D721Med (cell line): ENCODE measurements around the gene RSAD2.
"Not testable (repeated sequence)": the region's sequence is repeated elsewhere in the genome, so short reads cannot be mapped to it uniquely, and the experiment has no call there.

Experiments used
- DNase-seq: peaks from one replicate; pipeline ENCODE4 v3.0.0; 2011; ENCODE audit warnings: low spot score; ENCODE audit not compliant: insufficient read length
- FAIRE-seq: peaks from 2 replicates; lab custom pipeline; 2011; peaks lifted over from hg19 to GRCh38; lab: Jason Lieb, UNC
- CTCF ChIP-seq: IDR thresholded peaks from 2 replicates; pipeline ENCODE4 v1.5.1; 2012; ENCODE audit warnings: mild to moderate bottlenecking, control low read depth; ENCODE audit not compliant: insufficient read depth; ENCODE audit errors: missing control alignments

The RSAD2 gene

GRCh38 chr2:6852195-6852594 is 25.4 kb upstream of the RSAD2 start:
- DNase-seq, result no peak
- no peak for FAIRE-seq
- no peak for TF ChIP-seq CTCF

GRCh38 chr2:6854416-6854815 is 23.2 kb upstream of the RSAD2 start:
- DNase-seq, result no peak
- FAIRE-seq, result no peak
- no peak for TF ChIP-seq CTCF

DNA sequence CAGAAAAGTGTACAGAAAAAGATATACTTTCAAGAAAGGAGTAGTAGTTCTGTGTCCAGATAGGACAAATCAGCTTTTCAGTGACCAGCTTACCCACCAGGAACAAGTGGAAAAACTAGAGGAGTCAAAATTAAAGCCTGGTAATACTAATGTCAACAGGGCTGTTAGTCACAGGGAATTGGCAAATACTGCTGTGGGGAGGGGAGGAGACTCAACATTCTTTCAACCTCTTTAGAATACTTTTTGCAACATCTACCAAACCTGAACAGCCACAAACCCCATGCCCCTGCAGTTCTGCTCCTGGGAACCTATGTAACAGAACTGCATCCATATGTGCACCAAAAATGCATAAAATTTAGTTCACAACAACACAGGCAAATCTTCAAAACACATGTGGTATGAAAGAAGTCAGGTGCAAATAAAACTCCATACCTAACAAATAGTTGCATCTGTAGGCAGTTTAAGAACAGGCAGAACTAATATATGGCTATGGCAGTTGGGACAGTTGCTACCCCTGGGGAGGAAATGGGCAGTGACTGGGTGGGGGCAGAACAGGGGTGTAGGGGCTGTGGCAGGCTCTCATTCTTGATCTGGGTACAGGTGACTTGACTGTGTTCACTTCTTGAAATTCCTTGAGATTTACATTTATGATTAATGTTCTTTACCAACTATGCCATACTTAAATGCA is 21.6 kb upstream of the RSAD2 start:
- no peak for FAIRE-seq
- no peak for TF ChIP-seq CTCF
- no peak for DNase-seq

GRCh38 chr2:6856548-6856920 is 21.0 kb upstream of the RSAD2 start:
- DNase-seq (no peak), FAIRE-seq (no peak)
- TF ChIP-seq CTCF, result no peak

- DNase-seq, FAIRE-seq: not testable (repeated sequence)
Observed at GRCh38 chr2:6858466-6859027, 19.0 kb upstream of the RSAD2 start.

GRCh38 chr2:6860296-6860695 is 17.3 kb upstream of the RSAD2 start:
- FAIRE-seq (no peak), DNase-seq (no peak)
- TF ChIP-seq CTCF, result no peak

DNA sequence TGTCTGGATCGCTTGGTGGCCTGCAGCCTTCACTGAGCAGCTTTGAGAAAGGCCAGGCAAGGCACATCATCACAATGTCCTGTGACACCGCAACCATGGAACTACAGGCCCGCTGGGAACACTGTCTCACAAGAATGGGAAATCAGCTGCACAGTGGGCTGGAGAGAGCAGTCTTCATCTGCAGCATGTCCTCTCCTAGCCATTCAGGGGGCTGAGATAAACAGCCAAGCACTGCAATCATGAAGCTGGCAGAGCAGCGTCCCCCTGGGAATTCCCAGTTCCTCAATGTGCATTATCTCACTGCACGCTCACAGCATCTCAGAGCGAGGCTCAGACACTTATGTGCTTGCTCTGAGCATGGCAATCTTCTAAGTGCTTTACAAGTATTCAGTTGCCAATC is 13.8 kb upstream of the RSAD2 start:
- DNase-seq, result no peak

More for the DNA sequence above, 13.8 kb upstream of the RSAD2 start:
- no peak for FAIRE-seq
- TF ChIP-seq CTCF, result no peak
